ENCODE measurements around the gene DYNC1LI1.

DYNC1LI1 gene

DNA sequence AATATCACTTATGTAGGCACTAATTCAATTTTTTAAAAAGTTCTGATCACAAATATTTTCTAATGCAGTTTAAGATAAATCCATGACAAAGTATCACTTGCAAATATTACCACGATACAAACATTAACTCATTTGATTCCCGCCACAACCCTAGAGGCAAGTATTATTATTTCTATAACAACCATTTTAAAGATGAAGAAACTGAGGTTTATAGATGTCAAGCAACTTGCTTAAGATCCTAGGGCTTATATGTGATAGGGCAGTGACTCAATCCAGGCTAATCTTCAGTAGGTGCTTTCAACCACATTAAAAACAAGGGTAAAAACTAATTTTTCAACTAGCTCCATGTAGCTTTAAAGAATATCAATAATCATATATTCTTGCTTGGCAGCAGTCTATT lies 1.7 kb downstream of the DYNC1LI1 start:
- Histone ChIP-seq H3K9me3 (ENCODE audit: control insufficient read depth, low read length) (no peaks in the 10 kb centered on the region), H3K4me1 (ENCODE audit: control insufficient read depth, insufficient read depth, low read length, poor library complexity, severe bottlenecking) (peaks cover 10% of the 10 kb centered on the region), H3K36me3 (ENCODE audit: control insufficient read depth, insufficient read depth, low read length) (no peaks in the 10 kb centered on the region), H3K27ac (ENCODE audit: insufficient read depth, low read length, poor library complexity, severe bottlenecking) (no peak overlapping the region), H3K27me3 (replicated peaks; ENCODE audit: control insufficient read depth, insufficient read depth, low read length, poor library complexity, severe bottlenecking) (no peaks in the 10 kb centered on the region), H3K4me3 (ENCODE audit: insufficient read depth, low read depth, low read length, poor library complexity, severe bottlenecking) (no peak overlapping the region)
- DNase-seq: no peak

DNA sequence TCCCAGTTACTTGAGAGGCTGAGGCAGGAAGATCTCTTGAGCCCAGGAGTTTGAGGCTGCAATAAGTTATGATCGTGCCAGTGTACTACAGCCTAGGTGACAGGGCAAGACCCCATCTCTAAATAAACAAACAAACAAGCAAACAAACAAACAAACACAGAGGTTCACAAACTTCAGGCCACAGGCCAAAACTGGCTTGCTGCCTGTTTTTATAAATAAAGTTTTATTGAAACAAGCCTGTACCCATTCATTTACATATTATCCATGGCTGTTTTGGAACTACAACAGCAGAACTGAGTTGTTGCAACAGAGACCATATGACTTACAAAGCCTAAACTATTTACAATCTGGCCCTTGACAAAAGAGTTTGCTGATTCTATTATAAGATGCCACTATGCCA lies 6.5 kb downstream of the DYNC1LI1 start:
- Histone ChIP-seq H3K4me3 (ENCODE audit: insufficient read depth, low read depth, low read length, poor library complexity, severe bottlenecking) (no peak overlapping the region), H3K4me1 (ENCODE audit: control insufficient read depth, insufficient read depth, low read length, poor library complexity, severe bottlenecking) (peaks cover 5% of the 10 kb centered on the region), H3K27ac (ENCODE audit: insufficient read depth, low read length, poor library complexity, severe bottlenecking) (no peak overlapping the region), H3K36me3 (ENCODE audit: control insufficient read depth, insufficient read depth, low read length) (no peaks in the 10 kb centered on the region), H3K9me3 (ENCODE audit: control insufficient read depth, low read length) (no peaks in the 10 kb centered on the region), H3K27me3 (replicated peaks; ENCODE audit: control insufficient read depth, insufficient read depth, low read length, poor library complexity, severe bottlenecking) (no peaks in the 10 kb centered on the region)
- DNase-seq: no peak

DNA sequence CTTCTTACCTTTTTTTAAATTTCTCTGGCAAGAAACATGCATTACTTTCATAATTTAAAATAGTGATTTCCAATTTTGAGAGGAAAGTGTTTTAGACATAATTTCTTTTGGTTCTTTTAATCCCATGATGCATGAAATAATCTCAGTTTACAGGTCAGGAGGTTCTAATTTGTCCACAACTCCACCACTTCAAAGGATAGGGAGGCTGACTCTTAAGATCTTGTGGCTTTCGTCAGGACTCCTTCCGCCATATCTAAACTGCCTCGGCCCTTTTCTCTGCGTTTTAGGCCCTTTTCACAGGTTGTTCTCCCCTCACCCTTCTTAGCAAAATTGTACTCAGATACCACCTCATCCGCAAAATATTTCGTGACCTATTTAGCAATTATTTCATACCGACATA lies 8.0 kb downstream of the DYNC1LI1 start:
- DNase-seq: no peak
- H3K4me3 ChIP-seq (ENCODE audit: insufficient read depth, low read depth, low read length, poor library complexity, severe bottlenecking): no peak overlapping the region
- no peaks in the 10 kb centered on the region for H3K9me3 ChIP-seq (ENCODE audit: control insufficient read depth, low read length)
- no peak overlapping the region for H3K27ac ChIP-seq (ENCODE audit: insufficient read depth, low read length, poor library complexity, severe bottlenecking)
- H3K4me1 ChIP-seq (ENCODE audit: control insufficient read depth, insufficient read depth, low read length, poor library complexity, severe bottlenecking): no peaks in the 10 kb centered on the region
- H3K36me3 ChIP-seq (ENCODE audit: control insufficient read depth, insufficient read depth, low read length): no peaks in the 10 kb centered on the region
- no peaks in the 10 kb centered on the region for H3K27me3 ChIP-seq (replicated peaks; ENCODE audit: control insufficient read depth, insufficient read depth, low read length, poor library complexity, severe bottlenecking)

DNA sequence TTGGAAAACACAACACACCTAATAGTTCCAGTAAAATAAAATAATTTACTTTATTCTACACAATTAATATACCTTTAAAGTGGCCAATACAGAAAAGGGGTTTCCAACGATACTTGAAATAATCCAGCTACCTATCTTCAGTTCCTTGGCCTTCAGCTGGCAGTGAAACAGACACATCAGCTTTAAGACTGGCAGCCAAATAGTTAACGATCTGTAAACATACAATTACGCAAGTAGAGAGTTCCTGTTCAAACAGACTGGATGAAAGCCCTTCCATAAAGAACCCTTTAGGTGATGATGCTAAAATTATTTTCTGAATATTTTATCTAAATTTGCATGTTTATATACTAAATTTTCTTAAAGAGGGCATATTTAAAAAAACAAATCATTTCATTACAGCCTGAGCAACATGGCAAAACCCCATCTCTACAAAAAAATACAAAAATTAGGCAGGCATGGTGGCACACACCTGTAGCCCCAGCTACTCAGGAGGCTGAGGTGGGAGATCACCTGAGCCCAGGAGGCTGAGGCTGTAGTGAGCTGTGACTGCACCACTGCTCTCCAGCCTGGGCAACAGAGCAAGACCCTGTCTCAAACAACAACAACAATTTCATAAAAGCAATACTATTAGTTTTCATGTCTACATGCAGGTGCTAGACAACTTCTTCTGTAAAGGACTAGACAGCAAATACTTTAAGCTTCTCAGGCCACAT lies 12.9 kb downstream of the DYNC1LI1 start:
- no peaks in the 10 kb centered on the region for H3K27me3 ChIP-seq (replicated peaks; ENCODE audit: control insufficient read depth, insufficient read depth, low read length, poor library complexity, severe bottlenecking)
- no peak for DNase-seq
- H3K4me3 ChIP-seq (ENCODE audit: insufficient read depth, low read depth, low read length, poor library complexity, severe bottlenecking): no peak overlapping the region
- no peak overlapping the region for H3K27ac ChIP-seq (ENCODE audit: insufficient read depth, low read length, poor library complexity, severe bottlenecking)
- H3K9me3 ChIP-seq (ENCODE audit: control insufficient read depth, low read length): no peaks in the 10 kb centered on the region
- peaks cover 5% of the 10 kb centered on the region for H3K4me1 ChIP-seq (ENCODE audit: control insufficient read depth, insufficient read depth, low read length, poor library complexity, severe bottlenecking)
- no peaks in the 10 kb centered on the region for H3K36me3 ChIP-seq (ENCODE audit: control insufficient read depth, insufficient read depth, low read length)

DNA sequence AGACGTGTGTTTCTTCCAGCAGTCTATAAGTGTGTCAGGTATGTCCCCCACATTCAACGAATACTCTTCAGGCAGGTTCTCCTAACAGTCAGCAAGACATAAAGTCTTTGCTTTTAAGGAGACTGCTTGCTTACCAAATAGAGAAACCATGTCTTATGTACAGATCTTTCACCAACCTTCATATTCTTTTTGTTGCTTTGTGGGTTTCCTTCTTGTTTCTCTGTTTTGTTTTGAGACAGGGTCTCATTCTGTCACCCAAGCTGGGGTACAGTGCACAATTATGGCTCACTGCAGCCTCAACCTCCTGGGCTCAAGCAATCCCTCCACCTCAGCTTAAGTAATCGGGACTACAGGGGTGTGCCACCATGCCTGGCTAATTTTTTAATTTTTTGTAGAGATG lies 14.3 kb downstream of the DYNC1LI1 start:
- H3K4me3 ChIP-seq (ENCODE audit: insufficient read depth, low read depth, low read length, poor library complexity, severe bottlenecking): no peak overlapping the region

DNA sequence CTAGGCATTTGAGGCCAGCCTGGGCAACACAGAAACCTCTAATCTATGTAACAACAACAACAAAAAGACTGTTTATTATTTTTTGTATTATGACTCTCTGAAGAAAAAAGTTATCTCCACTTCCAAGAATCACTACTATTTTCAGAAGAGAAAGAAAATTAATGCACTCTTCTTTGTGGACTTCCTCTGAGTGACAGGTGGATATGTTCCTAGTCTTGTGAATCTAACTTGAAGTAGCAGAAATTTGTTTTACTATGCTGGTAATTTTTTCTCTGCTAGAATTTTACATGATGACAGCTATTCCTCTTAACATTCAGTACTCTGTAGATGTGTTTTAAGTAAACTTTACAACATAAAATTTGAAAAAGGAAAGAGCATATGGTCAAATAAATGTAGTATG lies 16.7 kb downstream of the DYNC1LI1 start:
- H3K9me3 ChIP-seq (ENCODE audit: control insufficient read depth, low read length): no peaks in the 10 kb centered on the region
- H3K27me3 ChIP-seq (replicated peaks; ENCODE audit: control insufficient read depth, insufficient read depth, low read length, poor library complexity, severe bottlenecking): no peaks in the 10 kb centered on the region
- no peak overlapping the region for H3K4me3 ChIP-seq (ENCODE audit: insufficient read depth, low read depth, low read length, poor library complexity, severe bottlenecking)
- H3K27ac ChIP-seq (ENCODE audit: insufficient read depth, low read length, poor library complexity, severe bottlenecking): no peak overlapping the region
- no peak for DNase-seq
- peaks cover 5% of the 10 kb centered on the region for H3K4me1 ChIP-seq (ENCODE audit: control insufficient read depth, insufficient read depth, low read length, poor library complexity, severe bottlenecking)
- H3K36me3 ChIP-seq (ENCODE audit: control insufficient read depth, insufficient read depth, low read length): no peaks in the 10 kb centered on the region

More for the DNA sequence above, 14.3 kb downstream of the DYNC1LI1 start:
- Histone ChIP-seq H3K27me3 (replicated peaks; ENCODE audit: control insufficient read depth, insufficient read depth, low read length, poor library complexity, severe bottlenecking) (no peaks in the 10 kb centered on the region), H3K9me3 (ENCODE audit: control insufficient read depth, low read length) (no peaks in the 10 kb centered on the region), H3K27ac (ENCODE audit: insufficient read depth, low read length, poor library complexity, severe bottlenecking) (no peak overlapping the region), H3K36me3 (ENCODE audit: control insufficient read depth, insufficient read depth, low read length) (no peaks in the 10 kb centered on the region), H3K4me1 (ENCODE audit: control insufficient read depth, insufficient read depth, low read length, poor library complexity, severe bottlenecking) (peaks cover 5% of the 10 kb centered on the region)
- DNase-seq: no peak

DNA sequence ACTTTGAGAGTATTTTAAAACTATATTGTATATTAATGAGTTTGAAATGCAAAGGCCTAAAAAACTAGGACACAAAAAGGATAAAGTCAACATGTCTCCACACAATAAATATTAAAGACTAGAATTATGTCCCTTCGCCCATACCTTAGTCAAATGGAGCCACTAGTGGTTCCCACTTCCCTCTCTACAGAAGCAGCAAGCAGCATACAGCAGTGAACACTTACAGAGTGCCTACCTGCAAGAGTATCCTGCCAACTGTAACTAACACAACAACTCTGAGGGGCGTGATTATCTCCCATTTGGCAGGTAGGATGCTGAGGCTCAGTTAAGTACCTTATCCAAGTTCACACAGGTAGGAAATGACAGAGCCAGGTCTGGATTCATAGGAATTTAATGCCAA lies 17.2 kb downstream of the DYNC1LI1 start:
- Histone ChIP-seq H3K27ac (ENCODE audit: insufficient read depth, low read length, poor library complexity, severe bottlenecking) (no peak overlapping the region), H3K36me3 (ENCODE audit: control insufficient read depth, insufficient read depth, low read length) (no peaks in the 10 kb centered on the region), H3K27me3 (replicated peaks; ENCODE audit: control insufficient read depth, insufficient read depth, low read length, poor library complexity, severe bottlenecking) (no peaks in the 10 kb centered on the region), H3K4me3 (ENCODE audit: insufficient read depth, low read depth, low read length, poor library complexity, severe bottlenecking) (no peak overlapping the region), H3K4me1 (ENCODE audit: control insufficient read depth, insufficient read depth, low read length, poor library complexity, severe bottlenecking) (peaks cover 5% of the 10 kb centered on the region), H3K9me3 (ENCODE audit: control insufficient read depth, low read length) (no peaks in the 10 kb centered on the region)
- no peak for DNase-seq

DNA sequence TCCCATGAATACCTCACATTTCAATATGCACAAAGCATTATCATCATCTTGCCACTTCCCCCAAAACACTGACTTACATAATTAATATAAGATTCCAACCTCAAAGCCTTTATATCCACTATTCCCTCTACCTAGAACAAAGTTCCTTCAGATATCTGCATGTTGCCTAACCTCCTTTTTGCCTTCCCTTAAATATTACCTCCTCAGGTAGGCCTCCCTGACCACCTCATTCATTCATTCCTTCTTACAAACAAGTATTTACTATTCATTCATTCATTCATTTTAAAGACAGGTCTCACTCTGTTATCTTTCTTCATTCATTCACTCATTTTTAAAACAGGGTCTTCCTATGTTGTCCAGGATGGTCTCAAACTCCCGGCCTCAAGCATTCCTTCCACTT lies 18.6 kb downstream of the DYNC1LI1 start:
- Histone ChIP-seq H3K36me3 (ENCODE audit: control insufficient read depth, insufficient read depth, low read length) (no peaks in the 10 kb centered on the region), H3K9me3 (ENCODE audit: control insufficient read depth, low read length) (no peaks in the 10 kb centered on the region), H3K27ac (ENCODE audit: insufficient read depth, low read length, poor library complexity, severe bottlenecking) (no peak overlapping the region), H3K4me1 (ENCODE audit: control insufficient read depth, insufficient read depth, low read length, poor library complexity, severe bottlenecking) (peaks cover 5% of the 10 kb centered on the region), H3K4me3 (ENCODE audit: insufficient read depth, low read depth, low read length, poor library complexity, severe bottlenecking) (no peak overlapping the region), H3K27me3 (replicated peaks; ENCODE audit: control insufficient read depth, insufficient read depth, low read length, poor library complexity, severe bottlenecking) (no peaks in the 10 kb centered on the region)
- no peak for DNase-seq

DNA sequence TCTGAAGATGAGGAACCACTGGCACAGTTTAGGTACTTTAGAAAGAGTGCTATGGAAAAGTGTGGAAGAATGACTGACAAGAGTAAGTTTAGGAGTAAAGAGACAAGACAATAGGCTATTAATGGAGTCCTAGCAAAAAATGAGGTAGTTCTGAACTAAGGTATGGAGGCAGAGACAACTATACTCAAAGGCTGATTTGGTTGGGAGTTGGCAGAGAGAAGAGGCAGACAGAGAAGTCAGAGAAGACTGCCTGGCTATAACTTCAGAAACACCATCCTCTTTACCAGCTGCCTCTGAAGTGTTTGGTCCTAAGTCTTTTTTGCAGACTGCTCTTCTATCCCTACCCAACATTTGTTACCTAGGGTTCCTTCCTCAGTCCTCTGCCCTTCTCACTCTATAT lies 19.2 kb downstream of the DYNC1LI1 start:
- Histone ChIP-seq H3K36me3 (ENCODE audit: control insufficient read depth, insufficient read depth, low read length) (no peaks in the 10 kb centered on the region), H3K27me3 (replicated peaks; ENCODE audit: control insufficient read depth, insufficient read depth, low read length, poor library complexity, severe bottlenecking) (no peaks in the 10 kb centered on the region), H3K4me3 (ENCODE audit: insufficient read depth, low read depth, low read length, poor library complexity, severe bottlenecking) (no peak overlapping the region), H3K9me3 (ENCODE audit: control insufficient read depth, low read length) (no peaks in the 10 kb centered on the region), H3K27ac (ENCODE audit: insufficient read depth, low read length, poor library complexity, severe bottlenecking) (no peak overlapping the region), H3K4me1 (ENCODE audit: control insufficient read depth, insufficient read depth, low read length, poor library complexity, severe bottlenecking) (peaks cover 5% of the 10 kb centered on the region)
- no peak for DNase-seq

DNA sequence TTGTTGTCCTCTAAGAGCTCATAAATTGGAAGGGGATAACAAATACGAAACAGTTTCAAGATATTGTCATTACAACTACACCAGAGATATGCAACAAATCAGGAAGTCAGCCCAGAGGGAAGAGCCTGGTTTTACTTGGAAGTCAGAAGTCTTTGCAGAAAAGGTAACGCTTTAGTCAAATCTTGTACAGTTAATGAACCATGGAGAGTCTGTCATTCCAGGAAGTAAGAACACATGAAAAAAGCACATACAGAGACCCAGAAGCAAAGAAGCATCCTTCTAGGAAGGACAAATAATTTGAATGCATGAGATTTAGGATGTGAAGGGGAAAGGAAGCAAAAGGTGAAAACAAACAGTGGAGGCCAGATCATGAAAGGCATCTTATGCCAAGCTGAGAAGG lies 19.6 kb downstream of the DYNC1LI1 start:
- H3K27ac ChIP-seq (ENCODE audit: insufficient read depth, low read length, poor library complexity, severe bottlenecking): no peak overlapping the region
- DNase-seq: no peak
- no peaks in the 10 kb centered on the region for H3K36me3 ChIP-seq (ENCODE audit: control insufficient read depth, insufficient read depth, low read length)
- peaks cover 5% of the 10 kb centered on the region for H3K4me1 ChIP-seq (ENCODE audit: control insufficient read depth, insufficient read depth, low read length, poor library complexity, severe bottlenecking)
- H3K27me3 ChIP-seq (replicated peaks; ENCODE audit: control insufficient read depth, insufficient read depth, low read length, poor library complexity, severe bottlenecking): no peaks in the 10 kb centered on the region
- no peaks in the 10 kb centered on the region for H3K9me3 ChIP-seq (ENCODE audit: control insufficient read depth, low read length)
- H3K4me3 ChIP-seq (ENCODE audit: insufficient read depth, low read depth, low read length, poor library complexity, severe bottlenecking): no peak overlapping the region

Measured in effector memory CD4-positive, alpha-beta T cell (primary cell).